BE2C (cell line): ENCODE measurements around the gene FKBP2.

Experiments
- DNase-seq: peaks from one replicate; pipeline ENCODE4 v3.0.0-alpha.2; 2020
- H3K27me3 ChIP-seq: fragments of 250-450 bp; sonication (Bioruptor Pico); 2 replicates; pipeline ENCODE4 v1.5.1; 2020; ENCODE audit warnings: mild to moderate bottlenecking
- H3K36me3 ChIP-seq: fragments of 250-450 bp; sonication (Bioruptor Pico); 2 replicates; pipeline ENCODE4 v1.5.1; 2020; ENCODE audit warnings: mild to moderate bottlenecking
- H3K4me1 ChIP-seq: fragments of 250-450 bp; sonication (Bioruptor Pico); 2 replicates; pipeline ENCODE4 v1.5.1; 2020
- H3K4me3 ChIP-seq: 2 replicates; pipeline ENCODE4 v1.5.1; 2011; ENCODE audit warnings: low read depth, low read length
- H3K9me3 ChIP-seq: fragments of 250-450 bp; sonication (Bioruptor Pico); 2 replicates; pipeline ENCODE4 v1.5.1; 2020
- TF ChIP-seq, protein P1 (sequence below): IDR thresholded peaks from 2 replicates; pipeline ENCODE4 v1.5.1; 2012; ENCODE audit warnings: mild to moderate bottlenecking, low read depth, low read length

Gene FKBP2

DNA sequence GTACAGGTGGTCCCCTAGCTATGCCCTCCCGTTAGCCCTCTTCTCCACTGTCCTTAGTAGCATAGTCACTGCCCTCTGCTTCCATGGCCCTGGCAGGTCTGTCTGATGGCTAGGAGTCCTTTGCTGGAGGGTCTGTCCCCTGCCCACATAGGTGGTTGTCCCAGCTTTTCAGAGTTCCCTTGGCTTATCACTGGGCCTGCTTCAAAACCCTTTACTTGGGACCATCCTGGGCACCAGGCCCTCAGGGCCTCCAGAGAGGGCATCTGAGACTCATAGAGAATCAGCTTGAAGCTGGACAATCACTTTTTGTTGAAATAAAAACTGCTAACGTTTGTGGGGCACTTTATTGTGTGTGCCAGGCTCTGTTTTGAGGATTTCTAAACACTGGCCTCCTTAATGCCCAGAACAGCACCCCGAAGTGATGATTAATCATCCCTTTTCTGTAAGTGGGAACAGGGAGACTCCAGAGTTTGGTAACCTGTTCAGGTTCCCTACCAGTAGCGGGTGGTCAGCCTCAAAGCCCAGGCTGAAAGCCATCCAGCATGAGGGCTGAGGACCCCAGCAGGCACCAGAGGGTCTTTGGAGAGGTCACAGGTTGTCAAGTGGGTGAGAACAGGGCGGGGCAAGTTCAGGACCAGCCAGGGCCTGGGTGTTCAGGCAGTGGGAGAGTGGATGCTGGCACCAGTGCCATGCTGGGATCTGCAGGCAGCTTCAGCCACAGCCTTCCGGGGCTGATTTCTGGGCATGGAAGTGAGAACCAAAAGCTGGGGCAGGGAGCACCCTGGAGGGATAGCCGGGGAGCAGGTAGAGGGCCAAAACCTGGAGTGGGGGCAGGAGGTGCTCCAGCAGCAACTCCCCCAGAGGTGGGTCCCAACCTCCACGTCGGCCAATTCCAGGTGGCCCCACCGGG lies 49.7 kb downstream of the FKBP2 start:
- Histone ChIP-seq H3K4me1 (no peaks in the 10 kb centered on the region), H3K36me3 (no peaks in the 10 kb centered on the region), H3K27me3 (peaks cover 40% of the 10 kb centered on the region), H3K9me3 (no peaks in the 10 kb centered on the region), H3K4me3 (no peak overlapping the region)
- DNase-seq, result no peak
- TF ChIP-seq, protein P1, sequence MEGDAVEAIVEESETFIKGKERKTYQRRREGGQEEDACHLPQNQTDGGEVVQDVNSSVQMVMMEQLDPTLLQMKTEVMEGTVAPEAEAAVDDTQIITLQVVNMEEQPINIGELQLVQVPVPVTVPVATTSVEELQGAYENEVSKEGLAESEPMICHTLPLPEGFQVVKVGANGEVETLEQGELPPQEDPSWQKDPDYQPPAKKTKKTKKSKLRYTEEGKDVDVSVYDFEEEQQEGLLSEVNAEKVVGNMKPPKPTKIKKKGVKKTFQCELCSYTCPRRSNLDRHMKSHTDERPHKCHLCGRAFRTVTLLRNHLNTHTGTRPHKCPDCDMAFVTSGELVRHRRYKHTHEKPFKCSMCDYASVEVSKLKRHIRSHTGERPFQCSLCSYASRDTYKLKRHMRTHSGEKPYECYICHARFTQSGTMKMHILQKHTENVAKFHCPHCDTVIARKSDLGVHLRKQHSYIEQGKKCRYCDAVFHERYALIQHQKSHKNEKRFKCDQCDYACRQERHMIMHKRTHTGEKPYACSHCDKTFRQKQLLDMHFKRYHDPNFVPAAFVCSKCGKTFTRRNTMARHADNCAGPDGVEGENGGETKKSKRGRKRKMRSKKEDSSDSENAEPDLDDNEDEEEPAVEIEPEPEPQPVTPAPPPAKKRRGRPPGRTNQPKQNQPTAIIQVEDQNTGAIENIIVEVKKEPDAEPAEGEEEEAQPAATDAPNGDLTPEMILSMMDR, result no peak

DNA sequence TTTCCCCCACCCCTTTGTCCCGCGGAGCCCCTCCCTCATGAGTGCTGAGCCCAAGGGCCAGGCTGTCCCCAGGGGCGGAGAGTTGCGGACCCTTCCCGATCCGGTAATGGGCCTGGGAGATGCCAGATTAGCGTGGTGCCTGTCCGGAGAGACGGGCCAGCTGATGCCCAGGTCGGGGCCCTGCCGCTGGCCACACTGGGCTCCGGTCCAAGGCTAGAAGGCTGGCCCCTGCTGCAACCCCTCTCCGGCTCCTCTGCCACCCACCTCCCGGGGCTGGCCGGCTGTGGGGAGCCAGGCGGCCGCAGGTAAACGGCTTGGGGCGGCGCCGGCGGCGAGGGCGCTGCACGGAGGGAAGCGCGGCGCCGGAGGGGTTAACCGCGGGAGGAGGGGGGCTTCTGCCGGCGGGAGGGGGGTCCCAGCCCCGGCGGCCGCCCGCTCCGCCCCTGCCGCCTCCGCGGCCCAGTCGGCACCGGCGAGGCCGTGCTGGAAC lies 50.4 kb downstream of the FKBP2 start, which contains the start of gene KCNK4:
Gene KCNK4, plus strand, starts transcription at position 41 of the 490 bp plus-strand sequence. CDS start 1,717 bp downstream, outside the sequence.
- H3K4me3 ChIP-seq, result no peak within 1 kb of the TSS
- TF ChIP-seq, protein P1, result no peak

DNA sequence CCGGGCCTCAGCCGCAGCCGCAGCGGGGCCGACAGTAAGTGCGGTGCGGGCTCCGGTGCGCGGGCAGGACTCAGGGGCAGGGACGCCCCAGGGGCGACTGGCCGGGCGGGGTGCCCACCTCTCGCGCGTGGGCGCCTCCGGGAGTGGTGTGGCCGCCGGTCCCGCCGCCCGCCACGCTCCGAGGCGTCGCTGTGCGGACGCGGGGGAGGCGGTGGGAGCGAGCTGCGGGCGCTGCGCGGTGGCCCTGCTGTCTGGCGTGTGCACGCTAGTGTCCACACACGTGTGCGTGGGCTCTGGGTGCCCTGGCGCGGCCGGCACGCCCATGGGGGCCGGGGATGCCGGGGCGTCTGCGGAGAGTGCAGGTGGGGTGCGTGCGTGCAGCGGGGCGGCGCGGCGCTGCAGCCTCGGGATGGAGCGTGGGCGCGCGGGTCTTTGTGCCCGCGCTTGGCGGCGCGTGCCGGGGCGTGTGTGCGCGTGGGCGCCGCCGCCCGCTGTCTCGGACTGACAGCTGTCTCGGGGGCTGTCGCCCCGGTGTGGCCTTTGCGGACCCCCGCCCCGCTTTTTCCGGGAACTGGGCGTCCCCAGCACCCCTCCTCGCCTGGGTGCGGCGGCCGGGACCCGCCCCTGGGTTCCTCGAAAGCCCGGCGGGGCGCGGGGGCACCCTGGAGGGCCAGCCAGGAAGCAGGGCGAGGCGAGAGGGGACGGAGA lies 51.0 kb downstream of the FKBP2 start:
- Histone ChIP-seq H3K36me3 (no peaks in the 10 kb centered on the region), H3K4me1 (no peaks in the 10 kb centered on the region), H3K4me3 (no peak overlapping the region), H3K9me3 (no peaks in the 10 kb centered on the region), H3K27me3 (peaks cover 45% of the 10 kb centered on the region)
- TF ChIP-seq, protein P1, result no peak
- DNase-seq, result no peak

More for the DNA sequence above, 50.4 kb downstream of the FKBP2 start, which contains the start of gene KCNK4:
- no peaks in the 10 kb centered on the region for H3K4me1 ChIP-seq
- peaks cover 43% of the 10 kb centered on the region for H3K27me3 ChIP-seq
- H3K9me3 ChIP-seq, result no peaks in the 10 kb centered on the region
- DNase-seq, result no peak
- H3K36me3 ChIP-seq, result no peaks in the 10 kb centered on the region

DNA sequence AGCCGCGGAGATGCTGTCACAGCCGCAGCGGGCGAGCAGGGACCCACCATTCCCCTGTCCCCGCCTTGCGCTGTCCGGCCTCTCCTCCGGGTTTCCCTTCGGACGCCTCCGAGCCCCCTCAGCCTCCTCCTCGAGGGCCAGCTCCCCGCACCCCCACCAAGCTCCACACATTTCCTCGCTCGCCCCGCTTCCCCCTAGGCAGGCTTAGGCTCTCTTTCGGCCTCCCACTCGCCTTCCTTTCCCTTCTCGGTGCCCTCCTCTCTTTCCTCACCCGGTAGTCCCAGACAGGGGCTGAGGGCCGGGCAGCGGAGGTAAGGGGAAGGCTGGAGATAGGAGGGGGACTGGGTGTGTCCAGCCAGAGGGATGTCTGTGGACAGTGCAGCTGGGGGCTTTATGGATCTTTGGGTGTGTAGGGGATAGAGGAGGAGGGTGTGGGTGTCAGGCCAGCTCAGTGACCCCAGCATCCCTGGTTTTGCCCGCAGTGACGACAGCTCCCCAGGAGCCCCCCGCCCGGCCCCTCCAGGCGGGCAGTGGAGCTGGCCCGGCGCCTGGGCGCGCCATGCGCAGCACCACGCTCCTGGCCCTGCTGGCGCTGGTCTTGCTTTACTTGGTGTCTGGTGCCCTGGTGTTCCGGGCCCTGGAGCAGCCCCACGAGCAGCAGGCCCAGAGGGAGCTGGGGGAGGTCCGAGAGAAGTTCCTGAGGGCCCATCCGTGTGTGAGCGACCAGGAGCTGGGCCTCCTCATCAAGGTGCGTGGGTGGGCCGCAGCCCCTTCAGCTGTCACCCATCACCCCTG lies 51.8 kb downstream of the FKBP2 start:
- Histone ChIP-seq H3K4me1 (no peaks in the 10 kb centered on the region), H3K27me3 (peaks cover 51% of the 10 kb centered on the region), H3K9me3 (no peaks in the 10 kb centered on the region), H3K4me3 (no peak overlapping the region), H3K36me3 (no peaks in the 10 kb centered on the region)
- TF ChIP-seq, protein P1, result no peak
- DNase-seq, result no peak
